Measurements from ENCODE around the gene AAK1. TPM values are rescaled to one million over a fixed set of nuclear protein-coding genes. Genes with fewer than 3 reads are reported as not detected.

Gene AAK1
- polyA plus RNA-seq, 1 experiment, result 31.1 TPM

DNA sequence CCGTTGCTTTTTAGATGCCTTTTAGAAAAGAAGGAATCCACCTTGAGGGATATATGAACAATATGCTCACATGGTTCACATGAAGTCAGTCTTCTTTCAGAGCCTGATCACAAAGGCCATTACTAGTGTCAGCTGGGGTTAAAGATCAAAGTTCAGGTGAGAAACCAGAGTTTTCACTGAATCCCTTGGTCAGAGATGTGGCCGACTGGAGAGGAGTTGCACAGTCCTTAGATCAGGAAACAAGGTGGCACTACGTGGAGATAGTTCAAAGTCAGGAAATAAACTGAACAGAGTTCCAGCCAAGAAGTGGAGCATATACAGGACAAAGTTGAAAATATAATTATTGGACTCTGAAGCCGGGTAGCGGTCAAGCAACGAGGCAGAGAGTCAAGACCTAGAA lies 54.6 kb downstream of the AAK1 start:
- POLR2A ChIA-PET, result no interaction called here
- Histone ChIP-seq H3K4me3 (ENCODE audit: low read depth, low read length) (no peak overlapping the region), H3K27ac (ENCODE audit: low read depth, low read length) (no peak overlapping the region), H3K9me3 (ENCODE audit: control insufficient read depth, insufficient read depth, low read length) (no peaks in the 10 kb centered on the region), H3K27me3 (ENCODE audit: control insufficient read depth, insufficient read depth, low read length) (no peaks in the 10 kb centered on the region)
- no peak for DNase-seq (ENCODE audit: low read depth, low spot score)
- TF ChIP-seq, protein P1, sequence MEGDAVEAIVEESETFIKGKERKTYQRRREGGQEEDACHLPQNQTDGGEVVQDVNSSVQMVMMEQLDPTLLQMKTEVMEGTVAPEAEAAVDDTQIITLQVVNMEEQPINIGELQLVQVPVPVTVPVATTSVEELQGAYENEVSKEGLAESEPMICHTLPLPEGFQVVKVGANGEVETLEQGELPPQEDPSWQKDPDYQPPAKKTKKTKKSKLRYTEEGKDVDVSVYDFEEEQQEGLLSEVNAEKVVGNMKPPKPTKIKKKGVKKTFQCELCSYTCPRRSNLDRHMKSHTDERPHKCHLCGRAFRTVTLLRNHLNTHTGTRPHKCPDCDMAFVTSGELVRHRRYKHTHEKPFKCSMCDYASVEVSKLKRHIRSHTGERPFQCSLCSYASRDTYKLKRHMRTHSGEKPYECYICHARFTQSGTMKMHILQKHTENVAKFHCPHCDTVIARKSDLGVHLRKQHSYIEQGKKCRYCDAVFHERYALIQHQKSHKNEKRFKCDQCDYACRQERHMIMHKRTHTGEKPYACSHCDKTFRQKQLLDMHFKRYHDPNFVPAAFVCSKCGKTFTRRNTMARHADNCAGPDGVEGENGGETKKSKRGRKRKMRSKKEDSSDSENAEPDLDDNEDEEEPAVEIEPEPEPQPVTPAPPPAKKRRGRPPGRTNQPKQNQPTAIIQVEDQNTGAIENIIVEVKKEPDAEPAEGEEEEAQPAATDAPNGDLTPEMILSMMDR (IDR thresholded peaks at IDR 0.05; ENCODE audit: low read depth, low read length), result no peak
- CTCF ChIA-PET, result no interaction called here

DNA sequence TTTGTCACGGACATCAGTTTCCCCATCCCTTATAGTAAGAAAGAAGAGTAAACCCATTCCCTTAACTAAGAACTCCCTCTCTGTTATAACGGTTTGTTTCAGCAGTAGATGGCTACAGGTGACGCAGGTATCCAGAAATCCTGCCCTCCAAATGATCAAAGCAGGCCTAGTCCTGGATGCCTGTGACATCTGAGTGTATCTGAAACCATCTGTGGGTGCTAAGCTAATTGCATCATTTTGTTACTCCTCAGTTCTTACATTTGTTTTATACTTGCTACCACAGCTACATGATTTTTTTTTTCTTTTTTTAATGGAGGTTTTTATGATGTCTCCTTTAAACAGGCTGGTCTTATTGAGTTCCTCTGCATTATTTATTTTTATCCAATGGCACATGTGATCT lies 55.1 kb downstream of the AAK1 start:
- Histone ChIP-seq H3K9me3 (ENCODE audit: control insufficient read depth, insufficient read depth, low read length) (no peaks in the 10 kb centered on the region), H3K27ac (ENCODE audit: low read depth, low read length) (no peak overlapping the region), H3K27me3 (ENCODE audit: control insufficient read depth, insufficient read depth, low read length) (no peaks in the 10 kb centered on the region), H3K4me3 (ENCODE audit: low read depth, low read length) (no peak overlapping the region)
- ChIA-PET CTCF (interaction anchor here (0.6 kb wide), 1 partner anchor 130 kb away, joined by 3 read pairs; no protein-coding TSS in a partner anchor), POLR2A (no interaction called here)
- TF ChIP-seq, protein P1 (IDR thresholded peaks at IDR 0.05; ENCODE audit: low read depth, low read length), result no peak
- no peak for DNase-seq (ENCODE audit: low read depth, low spot score)

DNA sequence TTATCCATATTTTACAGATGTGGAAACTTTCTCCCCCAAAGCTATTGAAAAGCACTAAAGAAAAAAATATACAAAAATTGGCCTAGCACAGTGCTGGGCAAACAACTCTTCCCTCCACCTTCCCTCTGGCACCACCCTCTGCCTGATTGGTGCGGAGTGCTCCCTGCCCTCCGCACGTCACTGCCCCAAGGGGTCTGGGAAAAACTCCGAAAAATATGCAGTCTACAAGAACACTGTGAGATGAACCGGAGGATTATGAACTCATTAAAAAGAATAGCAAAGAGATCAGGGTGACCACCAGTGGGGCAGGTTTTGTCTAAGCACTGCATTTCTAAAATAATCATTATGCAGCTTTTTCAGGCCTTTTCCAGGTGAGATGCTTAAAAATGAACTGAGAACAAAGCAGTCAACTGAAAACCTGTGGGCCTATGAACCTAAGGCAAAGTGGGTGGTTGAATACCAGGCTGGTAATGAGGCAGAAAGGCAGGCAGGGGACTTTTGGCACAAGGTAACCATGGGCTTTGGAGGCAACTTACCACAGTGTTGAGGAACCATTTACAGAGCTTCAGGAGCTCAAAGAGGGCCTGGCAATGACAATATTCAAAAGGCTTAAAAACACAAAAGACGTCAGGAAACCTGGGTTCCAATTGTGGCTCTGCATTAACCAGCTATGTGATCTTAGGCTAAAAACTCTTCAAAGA lies 57.5 kb downstream of the AAK1 start:
- no peak overlapping the region for H3K27ac ChIP-seq (ENCODE audit: low read depth, low read length)
- TF ChIP-seq, protein P1 (IDR thresholded peaks at IDR 0.05; ENCODE audit: low read depth, low read length), result no peak
- ChIA-PET CTCF (interaction anchor here (0.8 to 3.2 kb wide), 2 partner anchors 21 to 149 kb away, joined by 4 to 10 read pairs; partner anchors contain the start of gene NFU1), POLR2A (no interaction called here)
- H3K27me3 ChIP-seq (ENCODE audit: control insufficient read depth, insufficient read depth, low read length), result no peaks in the 10 kb centered on the region
- H3K9me3 ChIP-seq (ENCODE audit: control insufficient read depth, insufficient read depth, low read length), result no peaks in the 10 kb centered on the region
- no peak for DNase-seq (ENCODE audit: low read depth, low spot score)
- no peak overlapping the region for H3K4me3 ChIP-seq (ENCODE audit: low read depth, low read length)

DNA sequence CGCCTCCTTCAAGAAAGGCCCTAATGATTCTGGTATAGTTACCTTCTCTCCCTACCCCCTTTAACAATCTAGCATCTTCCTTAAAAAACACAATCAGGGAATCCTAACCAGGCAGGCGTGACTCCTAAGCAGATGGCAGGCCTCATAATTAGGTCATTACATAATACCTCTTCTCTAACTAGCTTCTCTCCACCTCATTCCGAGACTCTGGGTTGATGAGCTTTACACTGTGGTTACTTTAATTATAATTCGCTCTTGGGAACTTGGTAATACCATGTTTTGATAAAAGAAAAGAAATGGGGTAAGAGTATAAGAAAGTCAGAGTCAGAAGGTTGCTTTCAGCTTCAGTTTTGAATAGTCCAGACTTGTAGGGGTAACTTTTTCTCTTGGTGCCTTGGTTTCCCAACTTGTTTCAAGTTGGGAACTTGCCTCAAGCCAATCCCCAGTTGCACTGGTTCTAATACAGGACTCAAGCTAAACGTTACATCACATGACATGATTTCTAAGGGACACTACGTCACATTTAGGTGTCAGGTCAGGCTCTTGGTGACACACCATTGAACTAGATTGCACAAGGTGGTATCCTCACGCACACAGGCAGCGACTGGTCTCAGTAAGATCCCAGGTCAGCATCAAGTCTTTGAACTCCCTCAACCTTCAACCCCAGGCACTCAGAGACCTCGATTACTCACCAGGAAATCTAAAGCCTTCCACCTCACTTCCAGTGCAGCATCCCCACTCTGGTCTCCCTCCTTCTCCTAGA lies 59.2 kb downstream of the AAK1 start:
- CTCF ChIA-PET, result interaction anchor here (2.2 to 3.2 kb wide), 2 partner anchors 19 kb away, joined by 10 to 13 read pairs; no protein-coding TSS in a partner anchor

More for the DNA sequence above, 59.2 kb downstream of the AAK1 start:
- POLR2A ChIA-PET, result no interaction called here
- TF ChIP-seq, protein P1 (IDR thresholded peaks at IDR 0.05; ENCODE audit: low read depth, low read length), result no peak
- DNase-seq (ENCODE audit: low read depth, low spot score), result no peak
- no peaks in the 10 kb centered on the region for H3K27me3 ChIP-seq (ENCODE audit: control insufficient read depth, insufficient read depth, low read length)
- no peak overlapping the region for H3K27ac ChIP-seq (ENCODE audit: low read depth, low read length)
- H3K9me3 ChIP-seq (ENCODE audit: control insufficient read depth, insufficient read depth, low read length), result no peaks in the 10 kb centered on the region
- no peak overlapping the region for H3K4me3 ChIP-seq (ENCODE audit: low read depth, low read length)
